Lower lobe of right lung (tissue), 2 donors: ENCODE results near the gene FLT3. TPM values are rescaled to one million over a fixed set of nuclear protein-coding genes. Genes with fewer than 3 reads are reported as not detected.

Source experiments
- ATAC-seq, 2 donors: fragments of 200-7000 bp; cut with Tn5 transposase; one replicate each; pipeline ENCODE4 v1.9.1; 2020 to 2022; ENCODE audit warnings: mild to moderate bottlenecking in 2 of 2, moderate library complexity in 2 of 2
- DNase-seq: peaks from one replicate; pipeline ENCODE4 v3.0.0-alpha.2; 2020
- H3K27ac ChIP-seq: fragments of 200-600 bp; one replicate; pipeline ENCODE4 v1.8.0; 2022
- H3K27me3 ChIP-seq: fragments of 200-600 bp; one replicate; pipeline ENCODE4 v1.8.0; 2022; ENCODE audit warnings: low read depth
- H3K36me3 ChIP-seq: fragments of 200-600 bp; one replicate; pipeline ENCODE4 v1.8.0; 2022; ENCODE audit warnings: mild to moderate bottlenecking
- H3K4me1 ChIP-seq: fragments of 200-600 bp; one replicate; pipeline ENCODE4 v1.8.0; 2022
- H3K4me3 ChIP-seq: fragments of 200-600 bp; one replicate; pipeline ENCODE4 v1.8.0; 2022; ENCODE audit warnings: mild to moderate bottlenecking
- H3K9me3 ChIP-seq: fragments of 200-600 bp; one replicate; pipeline ENCODE4 v1.8.0; 2022
- intact Hi-C: fragments of 100-400 bp; cut with DNase I; formaldehyde crosslinking; loops from one replicate; pipeline ENCODE4 v1.11.0; 2022
- total RNA-seq: library from RNA; stranded (reverse); fragmentation: NEBNext Ultra II Directional; extraction: Animal tissue kit (Norgen Biotek cat#: 25700); gene quantifications from one replicate; pipeline ENCODE4 v1.2.1, GENCODE V29; 2021
- TF ChIP-seq, protein P1 (sequence below): fragments of 200-600 bp; IDR thresholded peaks from one replicate; pipeline ENCODE4 v1.8.0; 2022; ENCODE audit warnings: antibody characterized with exemption, mild to moderate bottlenecking
- donor health status: DM: no; HTN: yes; CAD: no; lungs with severe emphysema.

The FLT3 gene
- total RNA-seq, 1 donor from 2014 or later, result 1.6 TPM

- H3K27me3 ChIP-seq, result no peaks in the 10 kb centered on the region
- no peak overlapping the region for H3K4me3 ChIP-seq
- intact Hi-C loops, result no loop called here
- ATAC-seq (no peak), DNase-seq (no peak)
- TF ChIP-seq, protein P1, sequence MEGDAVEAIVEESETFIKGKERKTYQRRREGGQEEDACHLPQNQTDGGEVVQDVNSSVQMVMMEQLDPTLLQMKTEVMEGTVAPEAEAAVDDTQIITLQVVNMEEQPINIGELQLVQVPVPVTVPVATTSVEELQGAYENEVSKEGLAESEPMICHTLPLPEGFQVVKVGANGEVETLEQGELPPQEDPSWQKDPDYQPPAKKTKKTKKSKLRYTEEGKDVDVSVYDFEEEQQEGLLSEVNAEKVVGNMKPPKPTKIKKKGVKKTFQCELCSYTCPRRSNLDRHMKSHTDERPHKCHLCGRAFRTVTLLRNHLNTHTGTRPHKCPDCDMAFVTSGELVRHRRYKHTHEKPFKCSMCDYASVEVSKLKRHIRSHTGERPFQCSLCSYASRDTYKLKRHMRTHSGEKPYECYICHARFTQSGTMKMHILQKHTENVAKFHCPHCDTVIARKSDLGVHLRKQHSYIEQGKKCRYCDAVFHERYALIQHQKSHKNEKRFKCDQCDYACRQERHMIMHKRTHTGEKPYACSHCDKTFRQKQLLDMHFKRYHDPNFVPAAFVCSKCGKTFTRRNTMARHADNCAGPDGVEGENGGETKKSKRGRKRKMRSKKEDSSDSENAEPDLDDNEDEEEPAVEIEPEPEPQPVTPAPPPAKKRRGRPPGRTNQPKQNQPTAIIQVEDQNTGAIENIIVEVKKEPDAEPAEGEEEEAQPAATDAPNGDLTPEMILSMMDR, result no peak
- no peaks in the 10 kb centered on the region for H3K4me1 ChIP-seq
- no peak overlapping the region for H3K27ac ChIP-seq
- H3K9me3 ChIP-seq, result no peaks in the 10 kb centered on the region
- H3K36me3 ChIP-seq, result no peaks in the 10 kb centered on the region
Observed at GRCh38 chr13:28129911-28130693, 29.7 kb upstream of the FLT3 start.

- intact Hi-C loops, result no loop called here
- H3K36me3 ChIP-seq, result no peaks in the 10 kb centered on the region
- no peaks in the 10 kb centered on the region for H3K4me1 ChIP-seq
- ATAC-seq (no peak), DNase-seq (no peak)
- no peak overlapping the region for H3K27ac ChIP-seq
- H3K4me3 ChIP-seq, result no peak overlapping the region
- no peaks in the 10 kb centered on the region for H3K27me3 ChIP-seq
- H3K9me3 ChIP-seq, result no peaks in the 10 kb centered on the region
- TF ChIP-seq, protein P1, result no peak
Observed at GRCh38 chr13:28128926-28129325, 28.6 kb upstream of the FLT3 start.

DNA sequence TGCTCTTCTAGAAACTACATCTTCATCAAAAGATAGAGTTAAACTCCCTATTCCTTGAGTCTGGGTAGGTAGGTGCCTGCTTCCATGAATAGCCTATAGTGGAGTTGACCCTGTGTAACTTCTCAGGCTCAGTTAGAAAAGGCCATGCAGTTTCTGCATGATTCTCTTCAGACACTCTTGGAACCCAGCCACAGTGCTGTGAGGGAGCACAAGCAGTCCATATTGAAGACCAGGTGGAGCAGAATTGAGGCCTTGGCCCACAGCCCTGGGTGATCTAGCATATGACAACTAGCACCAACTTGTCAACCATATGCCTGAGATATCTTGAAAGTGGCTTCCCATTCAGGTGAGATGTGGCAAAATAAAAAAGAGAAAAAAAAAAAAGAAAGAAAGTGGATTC, 27.7 kb upstream of the FLT3 start:
- Histone ChIP-seq H3K36me3 (no peaks in the 10 kb centered on the region), H3K9me3 (no peaks in the 10 kb centered on the region), H3K27me3 (no peaks in the 10 kb centered on the region), H3K4me1 (no peaks in the 10 kb centered on the region), H3K27ac (no peak overlapping the region), H3K4me3 (no peak overlapping the region)
- DNase-seq, result no peak
- intact Hi-C loops, result no loop called here
- TF ChIP-seq, protein P1, result no peak
- no peak for ATAC-seq

DNA sequence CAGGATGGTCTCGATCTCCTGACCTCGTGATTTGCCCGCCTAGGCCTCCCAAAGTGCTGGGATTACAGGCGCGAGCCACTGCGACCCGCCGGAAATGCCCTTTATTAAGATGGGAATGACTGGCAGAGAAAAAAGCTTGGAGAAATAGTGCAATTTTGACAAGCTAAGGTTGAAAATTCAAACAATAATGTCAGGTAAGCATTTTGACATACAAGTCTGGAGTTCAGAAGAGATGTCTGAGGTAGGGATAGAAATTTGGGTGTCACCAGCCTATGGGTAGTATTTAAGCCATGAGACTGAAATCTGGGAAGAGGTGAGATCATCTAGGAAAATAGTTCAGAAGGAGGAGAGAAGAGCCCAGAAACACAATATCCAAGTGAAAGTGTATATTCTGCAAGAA, 20.8 kb upstream of the FLT3 start:
- intact Hi-C loops, result no loop called here
- no peaks in the 10 kb centered on the region for H3K36me3 ChIP-seq
- TF ChIP-seq, protein P1, result no peak
- no peak for DNase-seq
- no peaks in the 10 kb centered on the region for H3K9me3 ChIP-seq
- no peak overlapping the region for H3K27ac ChIP-seq
- no peaks in the 10 kb centered on the region for H3K27me3 ChIP-seq
- H3K4me3 ChIP-seq, result no peak overlapping the region
- H3K4me1 ChIP-seq, result no peaks in the 10 kb centered on the region
- no peak for ATAC-seq

- Histone ChIP-seq H3K36me3 (no peaks in the 10 kb centered on the region), H3K27ac (no peak overlapping the region), H3K9me3 (no peaks in the 10 kb centered on the region), H3K27me3 (no peaks in the 10 kb centered on the region), H3K4me3 (no peak overlapping the region), H3K4me1 (no peaks in the 10 kb centered on the region)
- ATAC-seq, result no peak
- TF ChIP-seq, protein P1, result no peak
- no peak for DNase-seq
- intact Hi-C loops, result no loop called here
Observed at GRCh38 chr13:28120317-28120716, 19.9 kb upstream of the FLT3 start.
